Brain microvascular endothelial cell (primary cell): ENCODE data around the gene TMEM196.

Source experiments
- DNase-seq: peaks from one replicate; pipeline ENCODE4 v3.0.0-alpha.2; 2020
- H3K27ac ChIP-seq: fragments of 250-450 bp; sonication (Bioruptor Pico); 2 replicates; pipeline ENCODE4 v1.5.1; 2020; ENCODE audit warnings: mild to moderate bottlenecking, moderate library complexity
- H3K27me3 ChIP-seq: fragments of 250-450 bp; sonication (Bioruptor Pico); replicated peaks from 2 replicates; pipeline ENCODE4 v1.5.1; 2020; ENCODE audit warnings: mild to moderate bottlenecking
- H3K36me3 ChIP-seq: fragments of 250-450 bp; sonication (Bioruptor Pico); replicated peaks from 2 replicates; pipeline ENCODE4 v1.5.1; 2020; ENCODE audit warnings: mild to moderate bottlenecking
- H3K4me3 ChIP-seq: 2 replicates; pipeline ENCODE4 v1.5.1; 2011; ENCODE audit warnings: low read depth, mild to moderate bottlenecking, control low read depth, low read length, moderate library complexity
- CTCF ChIP-seq: IDR thresholded peaks from 2 replicates; pipeline ENCODE4 v1.5.1; 2011; ENCODE audit warnings: low read depth, mild to moderate bottlenecking, moderate library complexity, low read length, control low read depth, inconsistent platforms; ENCODE audit errors: missing control alignments
- in situ Hi-C: cut with HindIII; loops from 2 replicates; pipeline ENCODE4 v1.10.0; 2017; ENCODE audit warnings: low sequenced_read_pairs, low pct_ligation_motif_present

The TMEM196 gene

GRCh38 chr7:19752020-19752419 is 21.4 kb downstream of the TMEM196 start:
- no peak for DNase-seq
- Histone ChIP-seq H3K27ac (no peak overlapping the region), H3K27me3 (no peaks in the 10 kb centered on the region), H3K36me3 (no peaks in the 10 kb centered on the region), H3K4me3 (no peak overlapping the region)
- in situ Hi-C loops = loop anchor here (25.0 kb wide), 1 partner anchor 560 kb away; no protein-coding TSS in a partner anchor
- no peak for TF ChIP-seq CTCF

- Histone ChIP-seq H3K27me3 (no peaks in the 10 kb centered on the region), H3K4me3 (no peak overlapping the region), H3K36me3 (no peaks in the 10 kb centered on the region), H3K27ac (no peak overlapping the region)
- in situ Hi-C loops = loop anchor here (25.0 kb wide), 1 partner anchor 563 kb away; no protein-coding TSS in a partner anchor
- TF ChIP-seq CTCF = no peak
- DNase-seq = no peak
These were observed 23.8 kb downstream of the TMEM196 start for GRCh38 chr7:19749658-19750057.

DNA sequence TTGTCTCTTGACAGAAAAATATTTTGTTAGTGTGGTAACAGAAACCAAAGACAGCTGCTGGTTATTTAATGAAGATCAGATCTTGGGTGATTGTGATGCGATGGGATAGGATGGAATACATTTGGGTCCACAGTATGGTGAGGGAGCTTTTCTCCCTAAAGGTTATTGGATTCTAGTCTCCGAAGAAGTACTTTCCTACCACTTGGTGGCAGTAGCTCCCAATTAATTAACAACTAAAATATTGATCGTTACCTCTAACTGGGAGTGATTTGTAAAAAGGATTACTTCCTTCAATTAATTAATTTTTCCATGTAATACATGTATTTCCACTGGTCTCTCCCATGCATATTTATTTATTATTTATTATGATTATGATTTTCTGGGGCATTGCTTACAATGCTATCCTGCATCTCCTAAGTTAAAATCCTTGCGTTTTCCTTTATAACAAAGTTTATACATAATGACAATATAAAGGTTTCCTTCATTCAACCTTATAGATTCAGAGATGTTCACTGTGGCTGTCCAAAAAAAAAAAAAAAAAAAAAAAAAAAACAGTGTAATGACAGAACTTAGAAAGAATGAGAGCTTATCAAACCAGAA is 25.6 kb downstream of the TMEM196 start:
- in situ Hi-C loops = no loop called here
- DNase-seq = peak; percentile 1
- peak; percentile 56 for TF ChIP-seq CTCF

DNA sequence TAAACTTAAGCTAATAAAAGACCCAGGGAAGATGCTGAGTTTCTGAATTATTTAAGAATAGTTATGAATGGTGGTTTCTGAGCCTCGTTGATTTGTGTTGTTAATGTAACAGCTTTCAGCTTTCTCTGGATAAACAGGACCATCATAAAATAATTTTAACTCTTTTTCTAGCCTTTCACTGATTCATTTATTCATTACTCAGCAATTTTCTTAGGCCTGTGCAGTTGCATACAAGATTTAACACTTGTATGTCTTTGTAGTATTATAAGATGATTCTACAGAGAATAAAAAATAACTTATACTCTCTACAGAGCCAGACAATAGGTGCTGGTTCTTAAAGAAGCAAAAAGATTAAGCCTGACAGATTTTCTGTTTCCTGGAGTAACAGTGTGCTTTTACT is 29.3 kb downstream of the TMEM196 start:
- Histone ChIP-seq H3K36me3 (no peaks in the 10 kb centered on the region), H3K27ac (no peak overlapping the region), H3K27me3 (no peaks in the 10 kb centered on the region), H3K4me3 (no peak overlapping the region)
- in situ Hi-C loops = no loop called here
- no peak for DNase-seq
- TF ChIP-seq CTCF = no peak

More for the DNA sequence above, 25.6 kb downstream of the TMEM196 start:
- Histone ChIP-seq H3K4me3 (no peak overlapping the region), H3K36me3 (no peaks in the 10 kb centered on the region), H3K27me3 (no peaks in the 10 kb centered on the region), H3K27ac (no peak overlapping the region)

DNA sequence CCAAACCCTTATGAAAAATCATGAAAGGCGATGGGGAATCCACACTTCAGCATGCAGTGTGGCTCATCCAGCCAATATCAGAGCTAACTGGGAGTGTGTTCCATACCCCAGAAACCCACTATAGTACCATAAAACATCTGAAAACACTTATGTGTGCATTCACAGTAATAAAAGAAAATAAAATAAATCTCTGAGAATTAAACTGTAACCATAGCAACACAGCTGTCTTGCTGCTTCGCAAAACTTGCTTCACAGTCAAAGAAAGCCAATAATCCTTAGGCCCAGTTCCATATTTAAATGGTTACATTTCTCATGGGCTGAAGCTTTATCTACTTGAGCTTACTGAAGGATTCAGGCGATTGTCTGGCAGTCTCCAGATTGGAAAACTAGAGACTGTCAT is 44.7 kb downstream of the TMEM196 start:
- in situ Hi-C loops = no loop called here
- H3K4me3 ChIP-seq = no peak overlapping the region
- no peak overlapping the region for H3K27ac ChIP-seq
- H3K27me3 ChIP-seq = no peaks in the 10 kb centered on the region
- H3K36me3 ChIP-seq = no peaks in the 10 kb centered on the region
- no peak for DNase-seq
- no peak for TF ChIP-seq CTCF

DNA sequence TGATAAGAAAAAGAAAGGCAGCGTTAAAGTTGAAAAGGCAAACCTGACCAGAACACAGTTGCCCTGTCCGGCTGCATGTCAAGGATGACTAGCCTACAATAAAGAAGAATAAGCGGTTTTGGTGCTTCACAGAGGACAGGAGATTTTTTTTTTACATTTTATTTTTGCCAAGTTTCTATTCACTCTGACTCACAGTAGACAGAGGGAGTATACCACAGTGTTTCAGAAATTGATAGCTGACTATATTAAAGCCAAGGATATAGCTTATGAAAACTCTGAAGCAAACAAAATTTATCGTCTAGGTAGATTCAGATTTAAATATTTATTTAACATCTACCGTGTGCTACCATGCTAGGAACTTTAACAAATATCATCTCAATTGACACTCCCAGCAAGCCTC is 47.6 kb downstream of the TMEM196 start:
- H3K4me3 ChIP-seq = no peak overlapping the region
- no peak for DNase-seq
- in situ Hi-C loops = no loop called here
- no peak for TF ChIP-seq CTCF
- H3K27ac ChIP-seq = no peak overlapping the region
- no peaks in the 10 kb centered on the region for H3K36me3 ChIP-seq
- no peaks in the 10 kb centered on the region for H3K27me3 ChIP-seq
